Spleen (tissue), 11 donors: ENCODE measurements around the gene HPS5. TPM values are rescaled to one million over a fixed set of nuclear protein-coding genes. Genes with fewer than 3 reads are reported as not detected.

Source experiments
- DNase-seq: peaks from one replicate; pipeline ENCODE4 v3.0.0-alpha.2; 2020
- H3K27ac ChIP-seq, 8 donors: fragments of 200-600 bp; sonication (generic) in 7 of 8; 1 replicate in 4 of 8; 2 replicates in 4 of 8; pipeline versions ENCODE4 v1.5.0 to v1.8.0; 2016 to 2021; ENCODE audit warnings: inconsistent platforms in 4 of 8, mild to moderate bottlenecking in 4 of 8, moderate library complexity in 1 of 8
- H3K27me3 ChIP-seq, 7 donors: fragments of 200-600 bp; sonication (generic) in 6 of 7; replicated peaks in 1 of 7; 1 replicate in 4 of 7; 2 replicates in 3 of 7; pipeline versions ENCODE4 v1.5.0 to v1.8.0; 2016 to 2021; ENCODE audit warnings: inconsistent platforms in 3 of 7, mild to moderate bottlenecking in 1 of 7
- H3K36me3 ChIP-seq, 6 donors: fragments of 200-600 bp; sonication (generic) in 5 of 6; 1 replicate in 4 of 6; 2 replicates in 2 of 6; pipeline versions ENCODE4 v1.5.0 to v1.8.0; 2016 to 2021; ENCODE audit warnings: inconsistent platforms in 2 of 6
- H3K4me1 ChIP-seq, 6 donors: fragments of 200-600 bp; sonication (generic) in 5 of 6; 1 replicate in 3 of 6; 2 replicates in 3 of 6; pipeline versions ENCODE4 v1.5.0 to v1.8.0; 2016 to 2021; ENCODE audit warnings: inconsistent platforms in 3 of 6
- H3K4me3 ChIP-seq, 8 donors: fragments of 200-600 bp; sonication (generic) in 7 of 8; 1 replicate in 4 of 8; 2 replicates in 4 of 8; pipeline versions ENCODE4 v1.5.0 to v1.8.0; 2016 to 2021; ENCODE audit warnings: inconsistent platforms in 4 of 8, mild to moderate bottlenecking in 4 of 8, moderate library complexity in 2 of 8
- H3K9me3 ChIP-seq, 8 donors: fragments of 200-600 bp; sonication (generic) in 7 of 8; 1 replicate in 4 of 8; 2 replicates in 4 of 8; pipeline versions ENCODE4 v1.5.0 to v1.8.0; 2016 to 2021; ENCODE audit warnings: inconsistent platforms in 4 of 8
- CTCF ChIP-seq, 11 experiments: fragments of 200-600 bp in 7 of 11; fragments of 450-650 bp in 4 of 11; sonication (generic) in 4 of 11; IDR thresholded peaks in 8 of 11; conservative IDR thresholded peaks in 3 of 11; 1 replicate in 7 of 11; 2 replicates in 4 of 11; pipeline versions ENCODE4 v1.4.0 to v1.8.0; 2016 to 2021; ENCODE audit warnings: antibody characterized with exemption in 11 of 11, inconsistent platforms in 4 of 11, mild to moderate bottlenecking in 1 of 11
- POLR2A ChIP-seq, 3 donors: fragments of 450-650 bp; IDR thresholded peaks; one replicate each; pipeline ENCODE4 v1.5.1; 2017; ENCODE audit warnings: antibody characterized with exemption in 3 of 3, mild to moderate bottlenecking in 1 of 3
- POLR2AphosphoS5 ChIP-seq, 3 donors: sonication (generic); formaldehyde crosslinking; IDR thresholded peaks; one replicate each; pipeline ENCODE4 v1.5.1; 2017; ENCODE audit warnings: antibody characterized with exemption in 3 of 3
- WGBS, 5 donors: extraction: QIAGEN DNeasy Blood & Tissue Kit in 3 of 5; methylation state at CpG; one replicate each; pipeline versions ENCODE4 v1.1.5 to v1.1.7; 2013 to 2018; 5-methylcytosine and 5-hydroxymethylcytosine counted together
- intact Hi-C: fragments of 100-400 bp; cut with DNase I; formaldehyde crosslinking; loops from one replicate; pipeline ENCODE4 v1.15.0; 2023; ENCODE audit warnings: low total_unique reads
- polyA plus RNA-seq, 3 donors: library from polyadenylated mRNA; stranded (reverse); fragments of 200-250 nt; gene quantifications; one replicate each; pipeline ENCODE4 v1.2.1, GENCODE V29; 2013
- total RNA-seq, 7 donors: library from RNA; depleted of rRNA in 3 of 7; stranded (reverse); fragments of >200 nt in 3 of 7; fragmentation: NEBNext Ultra II Directional in 4 of 7; extraction: Animal tissue kit (Norgen Biotek cat#: 25700) in 4 of 7; gene quantifications; one replicate each; pipeline versions ENCODE4 v1.1.0 to v1.2.1, GENCODE V29; 2016 to 2021
- donor health status: healthy with polysubstance abuse.
- donor health status: DM: no; HTN: no; CAD: no; lungs with moderate emphysema.
- donor health status: DM: no; HTN: no; CAD: no.
- donor health status: Bipolar disorder and iron deficiency.
- donor health status: healthy.
- donor health status: DM: no; HTN: no; CAD: no.
- donor health status: DM: yes; HTN: yes; CAD: no.

Gene HPS5
- total and polyA plus RNA-seq, 10 donors, result 10.3 to 35.7 (median 27.7) TPM

DNA sequence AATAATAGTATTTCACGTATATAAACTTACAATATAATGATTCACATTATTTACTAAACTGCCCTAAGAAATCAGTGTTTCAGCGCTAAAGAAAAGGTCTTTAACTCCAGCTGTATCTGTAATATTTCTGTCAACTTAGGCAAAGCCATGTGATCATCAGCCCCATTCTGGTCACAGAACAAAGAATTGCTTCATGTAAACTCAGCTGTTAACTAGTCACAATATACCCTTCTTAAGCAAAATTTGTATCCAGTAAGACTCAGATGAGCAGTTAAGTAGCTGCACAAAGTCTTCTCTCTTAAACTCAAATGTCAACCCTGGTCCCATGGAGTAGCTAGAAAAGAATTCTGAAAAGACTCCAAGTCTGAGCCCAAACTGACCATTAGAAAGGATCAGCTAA, 26.6 kb downstream of the HPS5 start:
- Histone ChIP-seq H3K9me3 (no peaks in the 10 kb centered on the region), H3K36me3 (peaks cover 9 to 100% (median 88%) of the 10 kb centered on the region in 6 donors), H3K27ac (no peak overlapping the region), H3K27me3 (no peaks in the 10 kb centered on the region), H3K4me3 (no peak overlapping the region), H3K4me1 (no peaks in the 10 kb centered on the region)
- WGBS, 5 donors, result 95 to 99% (median 97%) methylated on average over 2 of the region's 2 CpGs
- intact Hi-C loops, result no loop called here
- no peak for TF ChIP-seq POLR2A (IDR thresholded peaks at IDR 0.05)
- TF ChIP-seq CTCF (IDR thresholded peaks at IDR 0.05 in 8 of 11, conservative IDR thresholded peaks at IDR 0.05 in 3 of 11), result no peak
- TF ChIP-seq POLR2AphosphoS5 (IDR thresholded peaks at IDR 0.05), result no peak
- no peak for DNase-seq

DNA sequence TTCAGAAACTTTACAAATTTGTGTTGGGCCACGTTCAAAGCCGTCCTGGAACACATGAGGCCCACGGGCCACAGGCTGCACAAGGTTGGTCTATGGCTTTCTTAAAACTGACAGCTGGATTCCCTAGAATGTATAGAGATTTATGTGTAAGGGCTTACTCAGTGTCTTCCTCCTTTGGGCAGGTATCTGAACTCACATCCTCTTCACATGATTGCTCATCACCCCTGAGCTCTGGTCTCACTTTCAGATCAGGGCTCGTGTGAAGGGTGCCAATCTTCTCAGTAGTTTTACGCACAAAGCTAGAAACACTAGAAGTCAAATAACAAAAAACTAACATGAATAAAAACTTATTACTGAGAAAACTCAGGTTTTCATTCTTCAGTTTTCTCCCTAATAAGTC, 27.1 kb downstream of the HPS5 start:
- WGBS, 5 donors, result 87 to 96% (median 92%) methylated on average over 5 of the region's 5 CpGs
- H3K36me3 ChIP-seq, result peaks cover 9 to 100% (median 88%) of the 10 kb centered on the region in 6 donors
- intact Hi-C loops, result no loop called here
- no peak overlapping the region for H3K4me3 ChIP-seq
- no peak for TF ChIP-seq POLR2A (IDR thresholded peaks at IDR 0.05)
- TF ChIP-seq CTCF (IDR thresholded peaks at IDR 0.05 in 8 of 11, conservative IDR thresholded peaks at IDR 0.05 in 3 of 11), result no peak
- no peak for TF ChIP-seq POLR2AphosphoS5 (IDR thresholded peaks at IDR 0.05)
- no peaks in the 10 kb centered on the region for H3K27me3 ChIP-seq
- H3K4me1 ChIP-seq, result no peaks in the 10 kb centered on the region
- H3K27ac ChIP-seq, result no peak overlapping the region
- no peak for DNase-seq
- no peaks in the 10 kb centered on the region for H3K9me3 ChIP-seq

DNA sequence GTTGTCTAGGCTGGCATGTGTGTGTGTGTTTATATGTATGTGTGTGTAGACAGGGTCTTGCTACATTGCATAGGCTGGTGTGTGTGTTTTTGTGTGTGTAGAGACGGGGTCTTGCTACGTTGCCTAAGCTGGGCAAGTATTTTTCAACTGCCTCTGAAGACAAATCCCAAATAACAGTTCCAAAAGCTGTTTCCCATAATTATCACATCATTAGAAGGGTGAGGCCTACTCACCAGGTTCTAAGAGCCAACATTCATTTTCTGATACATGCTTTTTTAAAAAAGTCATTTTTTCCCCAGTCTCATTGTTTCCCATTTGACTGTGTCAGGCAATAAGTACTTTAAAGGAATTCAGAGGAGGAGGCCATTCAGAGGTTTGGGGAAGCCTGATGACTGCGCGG, 33.0 kb downstream of the HPS5 start:
- peaks cover 3 to 100% (median 79%) of the 10 kb centered on the region in 6 donors for H3K36me3 ChIP-seq
- H3K27ac ChIP-seq, result no peak overlapping the region
- H3K4me3 ChIP-seq, result no peak overlapping the region
- WGBS, 5 donors, result 87 to 99% (median 97%) methylated on average over 4 of the region's 4 CpGs
- intact Hi-C loops, result no loop called here
- no peaks in the 10 kb centered on the region for H3K4me1 ChIP-seq
- no peak for DNase-seq
- no peaks in the 10 kb centered on the region for H3K27me3 ChIP-seq
- TF ChIP-seq POLR2AphosphoS5 (IDR thresholded peaks at IDR 0.05) (no peak), POLR2A (IDR thresholded peaks at IDR 0.05) (no peak), CTCF (IDR thresholded peaks at IDR 0.05 in 8 of 11, conservative IDR thresholded peaks at IDR 0.05 in 3 of 11) (no peak)
- no peaks in the 10 kb centered on the region for H3K9me3 ChIP-seq

DNA sequence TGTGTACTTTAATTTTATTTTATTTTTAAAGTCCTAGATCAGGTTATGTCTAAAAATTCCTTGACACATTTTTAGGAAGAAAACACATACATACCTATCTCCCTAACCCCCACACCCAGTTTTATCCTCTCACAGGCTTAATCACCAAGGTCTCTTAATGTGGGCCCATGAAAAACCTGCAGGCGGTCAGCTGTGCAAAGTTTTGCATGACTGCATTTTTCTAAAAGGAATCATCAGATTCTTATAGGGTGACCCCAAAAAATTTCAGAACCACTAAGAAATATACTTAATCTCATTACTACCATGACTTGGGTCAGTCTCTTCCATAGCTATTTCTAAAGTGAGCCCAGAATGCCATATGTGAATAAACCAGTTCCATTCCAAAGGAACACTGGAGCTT, 36.1 kb downstream of the HPS5 start:
- no peak for TF ChIP-seq POLR2AphosphoS5 (IDR thresholded peaks at IDR 0.05)
- TF ChIP-seq CTCF (IDR thresholded peaks at IDR 0.05 in 8 of 11, conservative IDR thresholded peaks at IDR 0.05 in 3 of 11), result no peak
- no peak for TF ChIP-seq POLR2A (IDR thresholded peaks at IDR 0.05)
- no peak overlapping the region for H3K4me3 ChIP-seq
- H3K36me3 ChIP-seq, result peaks cover 3 to 100% (median 74%) of the 10 kb centered on the region in 6 donors
- no peak for DNase-seq
- H3K9me3 ChIP-seq, result no peaks in the 10 kb centered on the region
- peaks cover 0 to 22% (median 8%) of the 10 kb centered on the region in 6 donors for H3K4me1 ChIP-seq
- H3K27ac ChIP-seq, result no peak overlapping the region
- no peaks in the 10 kb centered on the region for H3K27me3 ChIP-seq
- intact Hi-C loops, result no loop called here
- 93 to 100% (median 97%) methylated on average over 1 of the region's 1 CpG for WGBS, 5 donors
